Caco-2 (cell line): ENCODE data around the gene INTS7. TPM values are rescaled to one million over a fixed set of nuclear protein-coding genes. Genes with fewer than 3 reads are reported as not detected.

Experiments used
- Bru-seq: library from RNA; stranded (reverse); fragments of 400-500 nt; gene quantifications from one replicate; lab custom pipeline; 2021; lab: Mats Ljungman, UMichigan
- BruChase-seq, 2 experiments: library from RNA; stranded (reverse); fragments of 400-500 nt; gene quantifications; one replicate each; lab custom pipeline; 2021; lab: Mats Ljungman, UMichigan
- BruUV-seq: library from RNA; stranded (reverse); fragments of 400-500 nt; replicated peaks from 2 replicates; lab custom pipeline; 2021; lab: Mats Ljungman, UMichigan
- CTCF ChIA-PET: fragments of 300-600 bp; sonication (Branson Sonifier 250); formaldehyde crosslinking; loops from one replicate; lab custom pipeline; 2022; ENCODE audit warnings: antibody characterized with exemption; lab: Charles Lee
- POLR2A ChIA-PET: fragments of 300-600 bp; sonication (Branson Sonifier 250); formaldehyde crosslinking; loops from one replicate; lab custom pipeline; 2022; ENCODE audit warnings: antibody characterized with exemption; lab: Charles Lee
- DNase-seq, 2 experiments: peaks; one replicate each; pipeline versions ENCODE4 v3.0.0 to v3.0.0-alpha.2; 2020 to 2022
- H3K27me3 ChIP-seq: replicated peaks from 2 replicates; pipeline ENCODE4 v1.6.0; 2011; ENCODE audit warnings: low read length; ENCODE audit not compliant: control insufficient read depth, insufficient read depth
- H3K36me3 ChIP-seq: 2 replicates; pipeline ENCODE4 v1.5.1; 2011; ENCODE audit warnings: low read length; ENCODE audit not compliant: control insufficient read depth, insufficient read depth
- H3K4me1 ChIP-seq: fragments of 250-450 bp; sonication (Bioruptor Pico); 2 replicates; pipeline ENCODE4 v1.5.1; 2020; ENCODE audit warnings: mild to moderate bottlenecking
- H3K4me3 ChIP-seq: 2 replicates; pipeline ENCODE4 v1.5.1; 2011; ENCODE audit warnings: low read depth, mild to moderate bottlenecking, control low read depth, low read length
- H3K9me3 ChIP-seq: fragments of 250-450 bp; sonication (Bioruptor Pico); 2 replicates; pipeline ENCODE4 v1.5.1; 2020; ENCODE audit warnings: mild to moderate bottlenecking, moderate library complexity
- H3K27ac Mint-ChIP-seq: one replicate; pipeline ENCODE4 v1.8.0; 2022; ENCODE audit warnings: mixed read lengths; ENCODE audit not compliant: unreplicated experiment
- H3K27me3 Mint-ChIP-seq: one replicate; pipeline ENCODE4 v1.8.0; 2022; ENCODE audit warnings: mixed read lengths; ENCODE audit not compliant: insufficient read depth, unreplicated experiment
- H3K36me3 Mint-ChIP-seq: one replicate; pipeline ENCODE4 v1.8.0; 2022; ENCODE audit warnings: mild to moderate bottlenecking, mixed read lengths; ENCODE audit not compliant: insufficient read depth, unreplicated experiment
- H3K4me1 Mint-ChIP-seq: one replicate; pipeline ENCODE4 v1.8.0; 2022; ENCODE audit warnings: low read depth, mixed read lengths; ENCODE audit not compliant: unreplicated experiment
- H3K4me3 Mint-ChIP-seq: one replicate; pipeline ENCODE4 v1.8.0; 2022; ENCODE audit warnings: mild to moderate bottlenecking, moderate library complexity, mixed read lengths; ENCODE audit not compliant: unreplicated experiment
- H3K9me3 Mint-ChIP-seq: one replicate; pipeline ENCODE4 v1.8.0; 2022; ENCODE audit warnings: mixed read lengths; ENCODE audit not compliant: unreplicated experiment
- CTCF ChIP-seq, 2 experiments: fragments of 200-600 bp in 1 of 2; IDR thresholded peaks; 1 replicate in 1 of 2; 2 replicates in 1 of 2; pipeline versions ENCODE4 v1.5.1 to v1.8.0; 2011 to 2022; ENCODE audit warnings: antibody characterized with exemption in 1 of 2, control low read depth in 1 of 2, inconsistent platforms in 1 of 2, low read depth in 1 of 2, low read length in 1 of 2, mild to moderate bottlenecking in 1 of 2, moderate library complexity in 1 of 2; ENCODE audit not compliant: insufficient read depth in 1 of 2, severe bottlenecking in 1 of 2, unreplicated experiment in 1 of 2
- intact Hi-C: fragments of 100-400 bp; cut with micrococcal nuclease; formaldehyde crosslinking; loops from one replicate; pipeline ENCODE4 v1.10.0; 2022; ENCODE audit not compliant: unreplicated experiment
- long read RNA-seq: library from polyadenylated mRNA; stranded (forward); transcript quantifications from one replicate; pipeline ENCODE4 v2.0.0, GENCODE V29; 2022
- total RNA-seq: library from RNA; stranded (reverse); gene quantifications from 2 replicates; pipeline ENCODE4 v1.2.3, GENCODE V29; 2022

Gene INTS7, protein sequence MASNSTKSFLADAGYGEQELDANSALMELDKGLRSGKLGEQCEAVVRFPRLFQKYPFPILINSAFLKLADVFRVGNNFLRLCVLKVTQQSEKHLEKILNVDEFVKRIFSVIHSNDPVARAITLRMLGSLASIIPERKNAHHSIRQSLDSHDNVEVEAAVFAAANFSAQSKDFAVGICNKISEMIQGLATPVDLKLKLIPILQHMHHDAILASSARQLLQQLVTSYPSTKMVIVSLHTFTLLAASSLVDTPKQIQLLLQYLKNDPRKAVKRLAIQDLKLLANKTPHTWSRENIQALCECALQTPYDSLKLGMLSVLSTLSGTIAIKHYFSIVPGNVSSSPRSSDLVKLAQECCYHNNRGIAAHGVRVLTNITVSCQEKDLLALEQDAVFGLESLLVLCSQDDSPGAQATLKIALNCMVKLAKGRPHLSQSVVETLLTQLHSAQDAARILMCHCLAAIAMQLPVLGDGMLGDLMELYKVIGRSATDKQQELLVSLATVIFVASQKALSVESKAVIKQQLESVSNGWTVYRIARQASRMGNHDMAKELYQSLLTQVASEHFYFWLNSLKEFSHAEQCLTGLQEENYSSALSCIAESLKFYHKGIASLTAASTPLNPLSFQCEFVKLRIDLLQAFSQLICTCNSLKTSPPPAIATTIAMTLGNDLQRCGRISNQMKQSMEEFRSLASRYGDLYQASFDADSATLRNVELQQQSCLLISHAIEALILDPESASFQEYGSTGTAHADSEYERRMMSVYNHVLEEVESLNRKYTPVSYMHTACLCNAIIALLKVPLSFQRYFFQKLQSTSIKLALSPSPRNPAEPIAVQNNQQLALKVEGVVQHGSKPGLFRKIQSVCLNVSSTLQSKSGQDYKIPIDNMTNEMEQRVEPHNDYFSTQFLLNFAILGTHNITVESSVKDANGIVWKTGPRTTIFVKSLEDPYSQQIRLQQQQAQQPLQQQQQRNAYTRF
- total RNA-seq = 28.1 and 31.9 TPM in 2 replicates
- percentile 86 among the genes with signal in this experiment for Bru-seq, nascent RNA
- BruChase-seq, experiment 1, labeled RNA remaining after a 2-hour chase = percentile 87 among the genes with signal in this experiment
- BruChase-seq, experiment 2, labeled RNA remaining after a 6-hour chase = percentile 83 among the genes with signal in this experiment
- long read RNA-seq, full-length matches to known transcripts = 37 of 84 reads
- long read RNA-seq, partial matches to known transcripts = 29 of 84 reads
- long read RNA-seq, other reads (novel, unspliced or antisense) = 18 of 84 reads

DNA sequence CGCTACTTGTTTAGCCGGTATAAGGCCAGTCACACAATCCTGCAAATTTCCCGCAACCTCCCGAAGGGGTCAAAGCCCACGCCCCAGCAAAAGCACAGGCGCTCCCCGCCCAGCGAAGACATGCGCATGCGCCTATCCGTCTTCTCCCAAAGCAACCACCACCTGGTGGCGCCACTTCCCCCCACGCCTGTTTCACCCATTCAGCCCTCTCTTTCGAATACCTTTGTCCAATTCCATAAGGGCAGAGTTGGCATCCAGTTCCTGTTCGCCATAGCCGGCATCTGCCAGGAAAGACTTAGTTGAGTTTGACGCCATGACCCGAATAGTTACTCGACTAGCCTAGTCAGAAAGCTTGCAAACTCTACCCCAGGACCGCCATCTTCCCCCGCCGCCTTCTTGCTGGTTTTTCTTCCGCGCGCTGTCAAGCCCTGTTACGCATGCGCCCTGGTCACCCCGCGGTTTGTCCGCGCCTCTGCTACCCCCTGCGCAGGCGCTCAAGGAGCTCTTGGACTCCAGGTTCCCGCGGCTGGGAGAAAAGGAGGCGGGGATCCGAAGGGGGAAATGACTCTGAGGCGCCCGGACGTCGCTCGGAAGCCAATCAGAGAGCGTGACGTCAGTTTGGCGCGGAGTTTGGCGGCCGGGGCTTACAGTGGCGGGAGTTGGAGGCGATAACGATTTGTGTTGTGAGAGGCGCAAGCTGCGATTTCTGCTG lies at the start of gene INTS7, which contains the start of gene DTL:
Gene INTS7, minus strand, starts transcription at position 435 of the 712 bp plus-strand sequence. Its CDS starts 120 bp downstream, at position 315.
Gene DTL, plus strand, starts transcription at position 626 of the 712 bp plus-strand sequence. CDS start 143 bp downstream, outside the sequence.
- TSS peak; percentile 68 for BruUV-seq
- Mint-ChIP-seq H3K27me3 (no peaks in the 10 kb centered on the region), H3K4me3 (peak within 1 kb of the TSS; percentile 96), H3K27ac (peak within 1 kb of the TSS; percentile 96), H3K9me3 (no peaks in the 10 kb centered on the region), H3K4me1 (peaks cover 35% of the 10 kb centered on the region), H3K36me3 (peaks cover 27% of the 10 kb centered on the region)
- Histone ChIP-seq H3K4me3 (peak within 1 kb of the TSS; percentile 85), H3K4me1 (no peaks in the 10 kb centered on the region; the same call in 1 of the 2 replicates), H3K9me3 (no peaks in the 10 kb centered on the region), H3K36me3 (no peaks in the 10 kb centered on the region), H3K27me3 (no peaks in the 10 kb centered on the region)
- ChIA-PET POLR2A (interaction anchor here (0.5 to 1.7 kb wide), 11 partner anchors 10 to 758 kb away, joined by 3 to 15 read pairs (median 6); partner anchors contain the start of gene NEK2), CTCF (interaction anchor here (0.6 to 3.5 kb wide), 46 partner anchors 9 to 1661 kb away, joined by 3 to 109 read pairs (median 4); partner anchors contain the start of gene NEK2)
- intact Hi-C loops = loop anchor here (1.0 to 10.0 kb wide), 5 partner anchors 23 to 360 kb away; partner anchors contain the start of genes LPGAT1 and NEK2
- peak; percentile 98 to 99 for DNase-seq
- TF ChIP-seq CTCF (IDR thresholded peaks at IDR 0.05; ENCODE audit: insufficient read depth in 1 of 2, low read depth in 1 of 2, low read length in 1 of 2, severe bottlenecking in 1 of 2, unreplicated experiment in 1 of 2) = peak; percentile 88 to 89

GRCh38 chr1:212082765-212083406 lies 47.5 kb upstream of the INTS7 start:
- intact Hi-C loops = no loop called here
- no peaks in the 10 kb centered on the region for H3K9me3 Mint-ChIP-seq
- ChIA-PET POLR2A (no interaction called here), CTCF (no interaction called here)
- H3K4me3 ChIP-seq = no peak overlapping the region
- no peaks in the 10 kb centered on the region for H3K9me3 ChIP-seq
- H3K36me3 Mint-ChIP-seq = peaks cover 18% of the 10 kb centered on the region
- no peak overlapping the region for H3K4me3 Mint-ChIP-seq
- H3K27me3 Mint-ChIP-seq = no peaks in the 10 kb centered on the region
- peaks cover 8% of the 10 kb centered on the region; the same call in 1 of the 2 replicates for H3K4me1 ChIP-seq
- H3K27me3 ChIP-seq = no peaks in the 10 kb centered on the region
- no peak for TF ChIP-seq CTCF (IDR thresholded peaks at IDR 0.05; ENCODE audit: insufficient read depth in 1 of 2, low read depth in 1 of 2, low read length in 1 of 2, severe bottlenecking in 1 of 2, unreplicated experiment in 1 of 2)
- DNase-seq = no peak
- no peaks in the 10 kb centered on the region for H3K36me3 ChIP-seq
- H3K27ac Mint-ChIP-seq = no peak overlapping the region
- no peaks in the 10 kb centered on the region for H3K4me1 Mint-ChIP-seq
- BruUV-seq = no TSS peak
